SK-N-SH (cell line): ENCODE measurements around the gene C9orf78. TPM values are rescaled to one million over a fixed set of nuclear protein-coding genes. Genes with fewer than 3 reads are reported as not detected.

Source experiments
- CTCF ChIA-PET: fragments of 300-600, 350-600 bp; formaldehyde crosslinking; extraction: SDS; loops from one replicate; lab custom pipeline; 2021; lab: Yijun Ruan, JAX
- POLR2A ChIA-PET: fragments of 350-600 bp; sonication (Branson Sonifier 250); formaldehyde crosslinking; extraction: SDS; loops from one replicate; lab custom pipeline; 2020; ENCODE audit warnings: antibody characterized with exemption, inconsistent platforms; lab: Yijun Ruan, JAX
- DNase-seq: peaks from one replicate; pipeline ENCODE4 v3.0.0; 2012
- H2AFZ ChIP-seq: fragments of 200-600 bp; sonication (generic); 2 replicates; pipeline ENCODE4 v1.8.1; 2016; ENCODE audit warnings: antibody characterized with exemption, mild to moderate bottlenecking, low read depth
- H3F3A ChIP-seq: fragments of 200-600 bp; sonication (generic); replicated peaks from 2 replicates; pipeline ENCODE3; 2016; ENCODE audit warnings: antibody characterized with exemption, mild to moderate bottlenecking; ENCODE audit not compliant: insufficient read depth
- H3K27ac ChIP-seq, 2 experiments: fragments of 200-500 bp in 1 of 2; fragments of 200-600 bp in 1 of 2; sonication (Bioruptor generic) in 1 of 2; sonication (generic), shearing (Covaris generic) in 1 of 2; 2 replicates each; pipeline versions ENCODE4 v1.5.1 to v1.6.1; 2014 to 2016; ENCODE audit warnings: low read depth in 2 of 2, inconsistent platforms in 1 of 2, low read length in 1 of 2, mild to moderate bottlenecking in 1 of 2, mixed read lengths in 1 of 2
- H3K27me3 ChIP-seq: fragments of 200-600 bp; sonication (generic), shearing (Covaris generic); 2 replicates; pipeline ENCODE4 v1.6.1; 2016; ENCODE audit warnings: mixed run types; ENCODE audit not compliant: insufficient read depth
- H3K36me3 ChIP-seq, 2 experiments: fragments of 200-500 bp in 1 of 2; fragments of 200-600 bp in 1 of 2; sonication (Bioruptor generic) in 1 of 2; sonication (generic) in 1 of 2; replicated peaks in 1 of 2; 2 replicates each; pipeline versions ENCODE3 to v1.5.1; 2014 to 2016; ENCODE audit warnings: low read length in 1 of 2, mild to moderate bottlenecking in 1 of 2; ENCODE audit not compliant: insufficient read depth in 2 of 2, control insufficient read depth in 1 of 2
- H3K4me1 ChIP-seq, 2 experiments: fragments of 200-500 bp in 1 of 2; fragments of 200-600 bp in 1 of 2; sonication (Bioruptor generic) in 1 of 2; sonication (generic), shearing (Covaris generic) in 1 of 2; 2 replicates each; pipeline versions ENCODE4 v1.5.1 to v1.6.1; 2014 to 2016; ENCODE audit warnings: low read depth in 1 of 2, low read length in 1 of 2, mixed run types in 1 of 2; ENCODE audit not compliant: insufficient read depth in 2 of 2, control insufficient read depth in 1 of 2
- H3K4me2 ChIP-seq: fragments of 200-600 bp; sonication (generic), shearing (Covaris generic); 2 replicates; pipeline ENCODE4 v1.6.1; 2017; ENCODE audit warnings: mixed run types
- H3K4me3 ChIP-seq, 2 experiments: fragments of 200-500 bp in 1 of 2; fragments of 200-600 bp in 1 of 2; sonication (Bioruptor generic) in 1 of 2; sonication (generic), shearing (Covaris generic) in 1 of 2; 2 replicates each; pipeline versions ENCODE4 v1.5.1 to v1.8.1; 2014 to 2016; ENCODE audit warnings: low read depth in 2 of 2, inconsistent platforms in 1 of 2, low read length in 1 of 2, mild to moderate bottlenecking in 1 of 2, mixed read lengths in 1 of 2, moderate library complexity in 1 of 2
- H3K79me2 ChIP-seq: fragments of 200-600 bp; sonication (generic); 2 replicates; pipeline ENCODE4 v1.8.1; 2017; ENCODE audit warnings: mild to moderate bottlenecking; ENCODE audit not compliant: insufficient read depth
- H3K9ac ChIP-seq: fragments of 200-600 bp; sonication (generic); 2 replicates; pipeline ENCODE4 v1.6.1; 2017; ENCODE audit warnings: mixed run types
- H3K9me2 ChIP-seq: fragments of 200-600 bp; sonication (generic); 2 replicates; pipeline ENCODE4 v1.6.1; 2017; ENCODE audit warnings: mixed run types
- H3K9me3 ChIP-seq: fragments of 200-600 bp; sonication (generic); 2 replicates; pipeline ENCODE4 v1.6.1; 2017; ENCODE audit warnings: mixed run types, mild to moderate bottlenecking, moderate library complexity
- H4K20me1 ChIP-seq: fragments of 200-600 bp; sonication (generic); 2 replicates; pipeline ENCODE4 v1.6.1; 2017; ENCODE audit warnings: mild to moderate bottlenecking, mixed run types; ENCODE audit not compliant: insufficient read depth
- FOXM1 ChIP-seq: IDR thresholded peaks from 2 replicates; pipeline ENCODE4 v1.4.0; 2012; ENCODE audit warnings: low read depth, mild to moderate bottlenecking
- GATA2 ChIP-seq: sonication (generic); formaldehyde crosslinking; IDR thresholded peaks from 2 replicates; pipeline ENCODE4 v1.5.0; 2020; ENCODE audit warnings: mild to moderate bottlenecking, missing genetic modification reagents
- IRF3 ChIP-seq: fragments of 150-350 bp; IDR thresholded peaks from 2 replicates; pipeline ENCODE4 v1.6.1; 2016; ENCODE audit warnings: mild to moderate bottlenecking, low read depth, low read length
- MEF2A ChIP-seq: IDR thresholded peaks from 2 replicates; pipeline ENCODE4 v1.4.0; 2012; ENCODE audit warnings: low read depth, borderline replicate concordance
- MXI1 ChIP-seq: IDR thresholded peaks from 2 replicates; pipeline ENCODE4 v1.6.1; 2012; ENCODE audit warnings: mild to moderate bottlenecking, low read depth, low read length, improper control_type of control experiment
- NRF1 ChIP-seq: IDR thresholded peaks from 2 replicates; pipeline ENCODE4 v1.6.1; 2012; ENCODE audit warnings: low read depth, mild to moderate bottlenecking, low read length
- PBX3 ChIP-seq: IDR thresholded peaks from 2 replicates; pipeline ENCODE4; 2012
- POLR2AphosphoS5 ChIP-seq: IDR thresholded peaks from 2 replicates; pipeline ENCODE4 v1.6.1; 2012; ENCODE audit warnings: low read depth, low read length
- RCOR1 ChIP-seq: fragments of 150-350 bp; IDR thresholded peaks from 2 replicates; pipeline ENCODE4 v1.6.1; 2017; ENCODE audit warnings: antibody characterized with exemption, low read length
- REST ChIP-seq: IDR thresholded peaks from 2 replicates; pipeline ENCODE4 v1.6.1; 2012; ENCODE audit warnings: mild to moderate bottlenecking, low read depth, low read length, moderate library complexity
- RXRA ChIP-seq: IDR thresholded peaks from 2 replicates; pipeline ENCODE4 v1.4.0; 2012; ENCODE audit warnings: low read depth, mild to moderate bottlenecking, borderline replicate concordance
- SIN3A ChIP-seq: IDR thresholded peaks from 2 replicates; pipeline ENCODE4 v1.6.1; 2012; ENCODE audit warnings: low read depth, mild to moderate bottlenecking, low read length, moderate library complexity, borderline replicate concordance
- SMC3 ChIP-seq: IDR thresholded peaks from 2 replicates; pipeline ENCODE4 v1.6.1; 2012; ENCODE audit warnings: low read depth, low read length, improper control_type of control experiment
- TAF1 ChIP-seq: IDR thresholded peaks from 2 replicates; pipeline ENCODE4 v1.6.1; 2012; ENCODE audit warnings: low read depth, mild to moderate bottlenecking, low read length, moderate library complexity, borderline replicate concordance
- TEAD4 ChIP-seq: IDR thresholded peaks from 2 replicates; pipeline ENCODE4 v1.4.0; 2012; ENCODE audit warnings: mild to moderate bottlenecking, borderline replicate concordance; ENCODE audit not compliant: insufficient read depth
- USF1 ChIP-seq: IDR thresholded peaks from 2 replicates; pipeline ENCODE4 v1.4.0; 2012; ENCODE audit warnings: low read depth, borderline replicate concordance
- YY1 ChIP-seq: IDR thresholded peaks from 2 replicates; pipeline ENCODE4 v1.4.0; 2012; ENCODE audit warnings: low read depth, mild to moderate bottlenecking
- WGBS: methylation state at CpG from one replicate; pipeline ENCODE4 v1.1.6; 2017; ENCODE audit warnings: low lambda C conversion rate; 5-methylcytosine and 5-hydroxymethylcytosine counted together
- polyA plus RNA-seq, 3 experiments: library from polyadenylated mRNA; depleted of rRNA; stranded (reverse); fragments of >200 nt; gene quantifications; 2 replicates each; pipeline ENCODE4 v1.2.3, GENCODE V29; 2012

Gene C9orf78
- polyA plus RNA-seq, 1 of the 3 experiments (the other 2 are of a cell fraction), result 59.2 TPM

GRCh38 chr9:129838707-129839259, 3.7 kb upstream of the C9orf78 start (continued):
- TF ChIP-seq PBX3 (0 out of 2 replicates have a peak, but pooled peaks have one; percentile 33), USF1 (no peak), POLR2AphosphoS5 (peak; percentile 26; the same call in 1 of the 2 replicates), RCOR1 (no peak)

- peaks cover 17% of the 10 kb centered on the region for H3F3A ChIP-seq
- peak overlapping the region; percentile 72 for H3K9ac ChIP-seq
- H3K4me3 ChIP-seq, result peak overlapping the region; percentile 84 to 88
- WGBS, result 76% methylated on average over 16 of the region's 16 CpGs
- no peaks in the 10 kb centered on the region for H3K9me2 ChIP-seq
- H3K79me2 ChIP-seq, result peaks cover 40% of the 10 kb centered on the region
- H3K27ac ChIP-seq, result no peak overlapping the region
- H3K4me2 ChIP-seq, result peak overlapping the region; percentile 91
- peaks cover 18 to 41% of the 10 kb centered on the region in 2 experiments for H3K4me1 ChIP-seq
- no peak for TF ChIP-seq GATA2
- no peak for TF ChIP-seq TEAD4
- TF ChIP-seq IRF3, result no peak
- no peak for TF ChIP-seq NRF1
- TF ChIP-seq SMC3, result no peak
- TF ChIP-seq RXRA, result no peak
- TF ChIP-seq MXI1, result no peak
- TF ChIP-seq REST, result no peak
- no peak for TF ChIP-seq FOXM1
- no peak for TF ChIP-seq YY1
- TF ChIP-seq MEF2A, result no peak
- no peak for TF ChIP-seq RCOR1
- no peak for TF ChIP-seq TAF1
- no peak for TF ChIP-seq SIN3A
- no peaks in the 10 kb centered on the region for H3K27me3 ChIP-seq
- ChIA-PET POLR2A (interaction anchor here (0.6 to 1.2 kb wide), 3 partner anchors 33 to 217 kb away, joined by 3 to 6 read pairs (median 4); partner anchors contain the start of gene GPR107), CTCF (interaction anchor here (1.1 kb wide), 1 partner anchor 27 kb away, joined by 3 read pairs; no protein-coding TSS in a partner anchor)
- no peaks in the 10 kb centered on the region for H4K20me1 ChIP-seq
- H3K36me3 ChIP-seq, result peaks cover 11 to 15% of the 10 kb centered on the region in 2 experiments
- no peak for DNase-seq
- H2AFZ ChIP-seq, result peak overlapping the region; percentile 64; the same call in 1 of the 2 replicates
- H3K9me3 ChIP-seq, result no peaks in the 10 kb centered on the region
Observed at GRCh38 chr9:129836311-129837007, 1.4 kb upstream of the C9orf78 start.
